GM21423 (cell line): ENCODE measurements around the gene RAC2.

ENCODE experiments used
- ATAC-seq: cut with Tn5 transposase; IDR thresholded peaks from one replicate; pipeline ENCODE4 v1.9.1; 2021; ENCODE audit warnings: mild to moderate bottlenecking, moderate library complexity; ENCODE audit not compliant: unreplicated experiment

Gene RAC2

DNA sequence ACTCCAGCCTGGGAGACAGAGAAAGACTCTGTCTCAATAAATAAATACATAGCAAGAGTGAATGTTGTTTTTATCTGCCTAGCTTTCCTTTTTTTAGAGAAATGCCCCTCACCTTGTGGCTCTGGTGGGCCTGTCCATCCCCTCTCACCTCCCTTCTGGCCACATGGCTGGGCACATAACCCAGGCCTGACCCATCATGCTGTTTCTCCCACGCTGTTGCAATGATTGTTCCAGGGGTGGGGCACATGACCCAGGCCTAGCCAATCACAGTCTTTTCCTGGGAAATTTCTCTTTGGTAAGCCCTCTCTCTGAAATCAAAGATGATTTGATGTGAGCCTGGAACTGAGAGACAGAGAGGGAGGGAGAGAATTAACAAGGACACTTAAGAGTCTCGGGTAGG, 32.7 kb upstream of the RAC2 start:
- ATAC-seq, result no peak

DNA sequence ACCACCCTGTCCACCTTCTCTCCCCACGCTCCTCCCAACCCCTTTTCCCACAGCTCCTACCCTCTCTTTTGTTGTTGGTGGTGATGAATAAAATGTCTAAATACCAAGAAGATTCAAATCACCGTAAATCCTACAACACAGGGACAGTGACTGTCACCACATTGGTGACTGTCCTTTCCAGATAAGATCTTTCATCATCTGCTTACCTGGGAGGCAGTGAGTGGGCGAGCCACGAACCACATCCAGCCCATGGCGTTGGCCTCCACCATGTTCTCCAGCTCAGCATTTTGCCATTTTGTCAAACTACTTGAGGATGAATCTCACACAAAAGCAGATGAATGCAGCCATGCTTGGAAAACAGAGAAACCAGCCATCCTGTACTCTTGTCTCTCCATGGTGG, 31.6 kb upstream of the RAC2 start:
- ATAC-seq, result no peak

DNA sequence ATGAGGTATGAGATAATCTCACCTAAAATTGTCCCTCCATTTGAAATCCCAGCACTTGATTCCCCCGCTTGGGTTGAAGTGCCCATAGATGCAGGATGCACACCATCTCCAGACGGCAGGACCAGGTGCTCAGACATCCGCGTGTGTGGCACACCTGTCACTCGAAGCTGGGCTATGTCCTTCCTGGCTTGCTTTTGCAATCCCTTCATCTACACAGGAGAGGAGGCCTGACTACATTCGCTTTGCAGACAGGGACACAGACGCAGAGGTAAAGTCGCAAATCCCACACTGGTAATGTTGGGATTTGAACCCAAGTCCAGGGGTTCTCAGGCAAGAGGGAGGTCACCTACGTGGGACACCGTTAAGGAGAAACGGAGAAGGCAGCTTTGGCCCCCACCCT, 31.1 kb upstream of the RAC2 start:
- no peak for ATAC-seq

DNA sequence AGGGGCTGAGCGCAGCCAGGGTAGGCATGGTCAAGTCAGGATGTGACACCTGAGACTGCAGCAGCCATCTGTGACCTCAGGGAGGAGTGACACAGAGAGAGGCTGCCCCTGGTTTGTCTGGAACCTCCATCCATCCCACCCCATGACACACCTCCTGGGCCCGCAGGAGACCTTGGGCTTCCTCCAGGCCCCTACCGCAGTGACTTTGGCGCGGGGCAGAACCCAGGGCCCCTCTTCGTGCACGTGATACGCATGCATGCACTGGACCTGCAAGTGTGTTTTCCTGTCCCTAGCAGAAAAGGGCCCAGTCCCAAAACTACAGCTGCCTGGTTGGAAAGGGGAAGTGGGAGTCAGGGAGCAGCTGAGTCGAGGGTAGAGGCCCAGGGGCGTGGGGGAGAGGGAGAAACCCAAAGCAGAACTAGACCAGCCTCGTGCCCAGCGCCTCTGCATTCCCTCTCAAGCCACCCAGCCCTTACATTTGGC, 30.4 kb upstream of the RAC2 start:
- ATAC-seq, result no peak

DNA sequence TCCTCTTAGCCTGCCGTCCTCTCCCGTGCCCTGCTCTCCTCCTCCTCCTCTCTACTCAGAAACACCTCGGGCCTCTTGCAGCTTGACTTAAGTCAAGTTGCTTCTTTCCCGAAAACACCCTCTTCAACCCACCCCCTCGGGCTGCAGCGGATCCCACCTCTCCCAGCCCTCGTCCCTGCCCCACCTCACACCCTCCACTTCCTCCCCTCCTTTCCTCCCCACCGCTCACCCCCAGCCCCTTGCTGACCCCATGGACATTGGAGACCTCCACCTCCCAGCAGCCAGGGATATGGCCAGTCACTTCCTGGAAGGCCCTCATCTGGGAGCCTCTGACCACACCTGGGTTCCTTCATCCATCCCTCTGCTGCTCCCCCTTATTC, 29.8 kb upstream of the RAC2 start:
- no peak for ATAC-seq

DNA sequence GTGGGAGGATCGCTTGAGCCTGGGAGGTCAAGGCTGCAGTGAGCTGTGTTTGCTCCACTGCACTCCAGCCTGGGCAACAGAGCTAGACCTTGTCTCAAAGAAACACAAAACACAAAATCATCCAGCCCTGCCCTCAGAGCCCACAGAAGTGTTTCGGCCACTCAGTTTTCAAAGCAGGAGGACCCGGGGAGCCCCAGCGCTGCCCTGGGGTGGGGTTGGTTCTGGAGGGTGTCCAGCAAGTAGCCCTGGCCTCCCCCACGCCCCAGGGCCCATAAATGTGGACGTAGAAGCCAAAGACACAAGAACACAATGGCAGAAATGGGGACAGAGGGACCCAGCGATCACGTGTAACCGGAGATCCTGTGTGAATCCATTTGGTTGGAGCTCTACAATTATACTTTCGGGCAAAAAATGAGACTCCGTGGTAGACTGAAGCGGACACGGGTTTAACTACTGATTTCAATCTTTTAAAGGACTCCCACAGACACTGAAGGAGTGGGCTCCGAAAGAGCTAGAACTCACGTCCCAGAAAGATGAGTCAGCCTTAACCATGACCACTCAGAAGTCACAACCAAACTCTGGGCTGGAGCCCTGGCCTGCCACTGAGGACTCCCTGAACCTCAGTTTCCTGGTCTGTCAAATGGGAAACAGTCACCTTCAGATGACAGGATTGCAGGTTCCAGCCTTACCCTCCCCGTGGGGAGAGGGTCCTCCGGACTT, 29.2 kb upstream of the RAC2 start:
- ATAC-seq, result no peak

DNA sequence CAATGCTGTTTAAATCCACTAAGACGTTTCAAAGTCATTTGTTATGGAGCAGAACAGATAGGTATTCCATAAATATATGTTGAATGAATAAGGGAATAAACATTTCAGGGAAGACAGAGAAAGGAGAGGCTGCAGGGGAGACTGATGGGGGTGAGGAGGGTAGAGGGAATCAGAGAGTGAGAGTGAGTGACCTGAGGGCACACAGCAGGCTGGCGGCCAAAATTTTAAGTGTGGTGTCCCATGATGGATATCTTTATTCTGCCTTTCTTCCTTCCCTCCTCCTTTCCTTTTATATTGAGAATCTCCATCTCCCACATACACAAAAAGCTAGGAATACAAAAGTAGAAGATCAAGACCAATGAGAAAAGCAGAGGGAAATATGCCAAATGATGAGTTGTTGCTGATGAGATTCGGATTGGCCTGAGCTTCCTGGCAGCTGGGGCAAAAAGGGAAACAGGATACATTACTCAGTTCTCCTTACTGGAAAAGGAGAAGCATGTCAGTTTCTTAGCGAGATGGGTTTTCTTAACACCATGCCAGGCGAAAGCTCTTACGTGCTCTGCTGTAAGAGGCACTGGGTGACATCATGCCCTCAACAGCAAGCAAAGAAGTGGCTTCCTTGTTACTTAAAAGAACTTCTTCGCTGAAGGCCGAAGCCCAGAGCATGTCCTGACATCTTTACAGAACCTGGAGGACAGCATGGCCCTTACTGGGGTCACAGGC, 27.0 kb upstream of the RAC2 start:
- no peak for ATAC-seq

DNA sequence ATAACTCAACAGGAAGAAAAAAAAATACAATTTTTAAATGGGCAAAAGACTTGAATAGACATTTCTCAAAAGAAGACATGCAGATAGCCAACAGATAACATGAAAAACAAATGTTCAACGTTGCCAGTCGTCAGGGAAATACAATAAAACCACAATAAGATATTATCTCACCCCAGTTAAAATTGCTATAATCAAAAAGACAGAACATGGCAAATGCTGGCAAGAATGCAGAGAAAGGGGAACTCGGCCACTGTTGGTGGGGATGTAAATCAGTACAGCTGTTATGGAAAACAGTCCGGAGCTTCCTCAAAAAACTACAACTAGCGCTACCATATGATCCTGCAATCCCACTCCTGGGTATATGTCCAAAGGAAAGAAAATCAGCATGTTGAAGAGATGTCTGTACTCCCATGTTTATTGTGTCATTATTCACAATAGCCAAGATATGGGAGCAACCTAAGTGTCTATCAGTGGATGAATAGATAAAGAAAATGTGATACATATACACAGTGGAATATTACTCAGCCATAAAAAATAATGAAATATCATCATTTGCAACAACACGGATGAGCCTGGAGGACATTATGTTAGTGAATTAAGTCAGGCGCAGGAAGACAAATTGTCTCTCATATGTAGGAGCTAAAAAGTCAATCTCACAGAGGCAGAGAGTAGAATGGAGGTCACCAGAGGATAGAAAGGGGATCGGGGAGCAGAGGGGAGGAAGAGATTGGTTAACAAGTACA, 26.0 kb upstream of the RAC2 start:
- ATAC-seq, result no peak

DNA sequence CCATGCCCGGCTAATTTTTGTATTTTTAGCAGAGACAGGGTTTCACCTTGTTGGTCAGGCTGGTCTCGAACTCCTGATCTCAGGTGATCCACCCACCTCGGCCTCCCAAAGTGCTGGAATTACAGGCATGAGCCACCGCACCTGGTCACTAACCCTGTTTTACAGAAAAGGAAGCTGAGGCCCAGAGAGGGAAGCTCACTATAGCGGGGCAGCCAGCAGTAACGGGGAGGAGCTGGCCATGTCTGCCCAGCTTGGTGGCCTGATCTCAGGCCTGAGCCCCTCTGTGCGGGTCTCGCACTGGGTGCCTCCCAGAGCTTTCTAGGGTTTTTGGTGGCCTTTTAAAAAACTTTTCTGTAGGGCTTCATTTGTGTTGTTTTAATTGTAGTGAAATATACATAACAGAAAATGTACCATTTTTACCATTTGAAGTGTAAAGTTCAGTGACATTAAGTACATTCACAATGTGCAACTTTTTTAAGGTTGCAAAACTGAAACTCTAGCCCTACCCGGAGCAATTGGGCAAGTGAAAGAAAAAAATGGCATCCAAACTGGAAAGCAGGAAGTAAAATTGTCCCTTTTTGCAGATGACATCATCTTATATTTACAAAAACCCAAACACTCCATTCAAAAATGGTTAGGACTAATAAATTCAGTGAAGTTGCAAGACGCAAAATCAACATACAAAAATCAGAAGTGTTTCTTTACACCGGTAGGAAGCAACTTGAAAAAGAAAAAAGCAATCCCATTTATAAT, 23.8 kb upstream of the RAC2 start:
- ATAC-seq, result no peak

DNA sequence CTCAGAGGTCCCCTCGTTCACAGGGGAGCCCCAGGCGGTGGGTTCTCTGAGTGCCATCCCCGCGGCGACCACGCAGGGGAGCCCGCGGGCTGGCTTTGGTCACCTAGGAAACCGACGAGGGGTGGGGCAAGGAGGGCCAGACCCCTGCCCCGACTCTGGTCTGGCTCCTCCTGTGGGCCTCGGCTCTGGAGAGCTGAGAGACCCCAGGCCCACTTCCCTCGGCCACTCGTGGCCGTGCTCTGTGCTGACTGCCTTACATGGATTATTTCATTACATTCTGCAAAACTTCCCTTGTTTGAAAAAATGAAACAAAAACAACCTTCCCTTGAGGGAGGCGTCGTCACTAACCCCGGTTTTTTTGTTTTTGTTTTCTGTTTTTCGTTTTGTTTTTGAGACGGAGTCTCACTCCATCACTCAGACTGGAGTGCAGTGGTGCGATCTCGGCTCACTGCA, 23.1 kb upstream of the RAC2 start:
- ATAC-seq, result peak; percentile 83

DNA sequence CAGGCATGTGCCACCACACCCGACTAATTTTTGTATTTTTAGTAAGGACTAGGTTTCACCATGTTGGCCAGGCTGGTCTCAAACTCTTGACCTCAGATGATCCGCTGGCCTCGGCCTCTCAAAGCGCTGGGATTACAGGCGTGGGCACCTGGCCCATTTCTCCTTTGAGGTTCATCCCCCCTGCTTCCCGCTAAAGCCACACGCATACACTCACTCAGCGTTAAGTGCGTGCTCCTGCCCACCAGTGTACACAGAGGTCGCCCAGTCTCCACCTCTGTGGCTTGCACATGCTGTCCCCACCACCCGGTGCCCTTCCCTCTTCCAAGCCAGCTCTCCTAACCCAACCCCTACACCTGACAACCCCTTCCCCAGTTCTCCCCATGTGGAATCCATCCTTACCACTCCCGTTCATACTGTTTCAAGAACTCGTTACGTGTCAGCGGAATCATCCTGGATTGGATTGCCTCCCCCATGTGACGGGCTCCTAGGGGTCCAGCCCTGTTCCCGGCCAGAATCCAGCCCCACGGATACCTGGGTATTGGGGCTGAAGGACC, 22.6 kb upstream of the RAC2 start:
- ATAC-seq, result no peak

DNA sequence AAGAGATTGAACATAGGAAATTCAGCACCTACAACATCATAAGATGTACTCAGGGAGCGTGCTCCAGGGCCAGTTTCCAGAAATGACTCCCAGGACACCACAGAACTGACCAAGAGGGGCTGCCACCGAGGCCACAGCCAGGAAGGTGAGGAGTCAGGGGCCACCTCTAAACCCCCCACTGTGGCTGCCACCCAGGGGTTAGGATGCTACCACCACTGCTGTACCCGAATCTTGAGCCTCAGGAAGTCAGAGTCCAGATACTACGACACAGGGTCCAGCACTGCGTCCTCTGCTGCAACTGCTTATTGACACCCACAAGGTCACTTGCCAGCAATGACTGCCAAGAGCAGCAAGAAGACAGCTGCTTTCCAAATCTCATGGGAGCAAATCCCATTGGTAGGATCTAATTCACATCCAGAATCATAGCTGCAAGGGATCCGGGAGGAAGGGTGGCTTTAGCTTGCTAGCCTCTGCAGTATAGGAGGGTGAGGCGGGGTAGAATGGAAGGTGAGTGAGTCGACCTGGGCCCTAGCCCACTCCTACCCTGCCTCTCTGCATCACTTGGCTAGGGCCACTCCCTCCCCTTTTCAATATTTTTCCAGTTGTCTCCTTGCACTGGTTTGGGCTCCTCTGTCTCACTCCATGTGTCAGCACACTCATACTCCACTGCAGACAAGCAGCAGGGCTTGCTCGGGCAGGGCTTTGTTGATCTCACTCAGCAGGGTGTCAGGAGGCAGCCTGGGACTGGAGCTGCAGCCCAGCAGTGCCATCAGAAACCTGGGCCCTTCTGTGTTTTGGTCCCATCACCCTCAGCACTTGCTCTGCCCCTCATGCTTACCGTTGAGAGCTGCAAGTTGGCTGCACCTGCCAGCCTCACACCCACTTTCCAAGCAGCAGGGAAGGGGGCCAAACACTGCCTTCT, 20.2 kb upstream of the RAC2 start:
- ATAC-seq, result no peak

DNA sequence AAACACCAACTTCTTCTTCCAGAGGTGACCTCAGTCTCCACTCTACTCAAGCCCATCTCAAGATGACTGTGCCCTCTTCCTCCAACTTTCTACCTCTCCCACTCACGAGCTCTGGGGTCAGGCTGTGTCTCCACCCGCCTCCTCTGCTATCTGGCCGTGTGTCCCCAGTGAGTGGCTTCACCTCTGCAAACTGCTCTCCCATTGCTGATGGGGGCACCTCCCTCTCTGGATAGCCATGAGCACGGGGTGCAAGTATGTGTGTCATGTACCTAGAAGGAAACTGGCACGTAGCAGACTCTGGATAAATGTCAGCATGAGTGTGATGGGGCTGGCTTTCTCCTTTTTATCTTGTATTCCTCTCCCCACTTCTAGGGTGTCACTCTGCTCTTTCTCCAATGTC, 18.3 kb upstream of the RAC2 start:
- no peak for ATAC-seq

DNA sequence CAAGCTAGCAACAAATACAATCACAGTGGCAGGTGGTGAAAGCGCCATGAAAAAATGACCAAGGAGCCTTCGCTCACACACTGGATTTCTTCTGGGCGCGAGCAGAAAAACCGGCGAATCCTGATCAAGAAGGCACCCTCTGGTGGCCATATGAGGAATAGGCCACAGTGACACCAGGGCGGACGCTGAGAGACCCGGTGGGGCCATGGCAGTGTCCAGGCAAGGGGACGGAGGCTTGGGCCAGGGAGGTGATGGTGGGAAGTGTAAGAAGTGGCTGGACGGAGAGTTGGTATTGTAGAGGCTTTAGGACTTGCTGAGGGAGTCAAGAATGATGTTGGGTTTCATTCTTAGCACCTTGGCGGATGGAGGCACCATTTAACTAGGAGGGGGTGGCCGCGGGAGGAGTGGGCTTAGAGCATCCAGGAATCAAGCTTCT, 16.9 kb upstream of the RAC2 start:
- ATAC-seq, result no peak

DNA sequence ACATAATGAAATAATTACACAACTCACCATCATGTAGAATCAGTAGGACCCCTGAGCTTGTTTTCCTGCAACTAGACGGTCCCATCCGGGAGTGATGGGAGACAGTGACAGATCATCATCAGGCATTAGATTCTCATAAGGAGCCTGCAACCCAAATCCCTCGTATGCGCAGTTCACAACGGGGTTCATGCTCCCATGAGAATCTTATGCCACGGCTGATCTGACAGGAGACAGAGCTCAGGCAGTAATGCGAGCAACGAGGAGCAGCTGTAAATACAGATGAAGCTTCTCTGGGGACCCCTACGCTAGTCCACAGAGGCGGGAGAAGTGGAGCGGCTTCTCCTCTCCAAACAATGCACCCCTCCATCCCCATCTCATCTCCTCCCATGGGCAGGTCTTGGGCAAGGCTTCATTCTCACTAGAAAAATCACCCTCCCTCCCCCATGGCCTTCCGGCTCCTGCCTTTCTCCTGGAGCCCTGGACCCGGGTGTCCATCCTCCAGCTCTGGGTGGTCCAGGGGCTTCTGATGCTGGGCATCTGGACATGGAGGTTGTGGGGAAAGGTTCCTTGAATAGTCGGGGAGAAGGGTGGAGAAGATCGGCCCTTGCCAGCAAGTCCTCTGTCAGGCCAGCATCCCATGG, 16.2 kb upstream of the RAC2 start:
- no peak for ATAC-seq

DNA sequence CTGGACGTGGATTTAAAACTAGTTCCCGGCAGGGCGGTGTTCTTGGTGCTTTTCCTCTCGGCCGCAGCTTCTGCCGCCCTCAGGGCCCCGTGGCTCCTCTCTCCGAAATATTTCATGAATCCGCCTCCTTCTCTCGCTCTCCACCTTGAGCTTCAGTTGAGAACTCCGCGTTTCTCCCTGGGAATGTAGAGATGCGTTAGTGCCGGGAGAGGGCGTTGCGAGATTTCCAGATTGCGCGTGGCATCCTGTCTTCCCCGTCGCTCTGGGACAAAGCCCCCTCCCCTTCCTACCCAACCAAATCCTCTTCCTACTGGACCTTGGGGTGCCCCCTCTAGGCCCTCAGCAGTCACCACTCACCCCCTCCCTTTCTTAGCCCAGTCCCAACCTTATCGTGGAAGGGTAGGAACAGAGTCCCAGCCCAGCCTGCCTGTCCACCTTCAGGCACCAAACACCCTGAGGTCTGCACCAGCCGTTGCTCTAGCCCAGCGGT, 15.5 kb upstream of the RAC2 start:
- no peak for ATAC-seq

DNA sequence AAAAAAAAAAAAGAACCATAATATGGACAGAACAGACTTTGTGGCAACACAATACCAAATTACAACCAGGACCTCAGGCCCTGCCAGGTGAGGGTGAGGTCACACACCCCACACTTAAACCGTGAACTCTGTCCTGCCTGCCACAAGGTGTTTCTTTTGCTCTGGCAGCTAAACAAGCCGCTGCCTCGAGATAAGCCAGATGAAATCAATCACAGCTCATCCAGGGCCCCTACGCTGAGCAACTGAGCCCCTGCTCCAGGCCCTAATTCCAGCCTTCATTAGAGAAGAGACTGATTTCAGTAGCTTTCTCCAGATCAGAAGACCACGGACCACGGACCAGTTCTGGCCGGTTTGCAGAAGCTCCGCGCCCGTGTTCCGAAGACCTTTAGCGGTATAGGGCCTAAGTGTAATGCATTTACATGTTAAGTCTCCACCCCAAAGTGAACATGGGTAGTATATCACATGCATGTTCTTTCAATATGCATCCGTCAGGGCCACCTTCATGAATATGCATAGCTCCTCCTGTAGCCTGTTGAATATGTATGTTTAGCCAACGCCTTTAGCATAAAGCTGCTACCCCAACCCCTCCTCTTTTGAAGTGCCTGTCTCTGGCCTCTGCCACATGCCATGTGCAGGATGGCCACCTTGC, 14.8 kb upstream of the RAC2 start:
- ATAC-seq, result no peak

DNA sequence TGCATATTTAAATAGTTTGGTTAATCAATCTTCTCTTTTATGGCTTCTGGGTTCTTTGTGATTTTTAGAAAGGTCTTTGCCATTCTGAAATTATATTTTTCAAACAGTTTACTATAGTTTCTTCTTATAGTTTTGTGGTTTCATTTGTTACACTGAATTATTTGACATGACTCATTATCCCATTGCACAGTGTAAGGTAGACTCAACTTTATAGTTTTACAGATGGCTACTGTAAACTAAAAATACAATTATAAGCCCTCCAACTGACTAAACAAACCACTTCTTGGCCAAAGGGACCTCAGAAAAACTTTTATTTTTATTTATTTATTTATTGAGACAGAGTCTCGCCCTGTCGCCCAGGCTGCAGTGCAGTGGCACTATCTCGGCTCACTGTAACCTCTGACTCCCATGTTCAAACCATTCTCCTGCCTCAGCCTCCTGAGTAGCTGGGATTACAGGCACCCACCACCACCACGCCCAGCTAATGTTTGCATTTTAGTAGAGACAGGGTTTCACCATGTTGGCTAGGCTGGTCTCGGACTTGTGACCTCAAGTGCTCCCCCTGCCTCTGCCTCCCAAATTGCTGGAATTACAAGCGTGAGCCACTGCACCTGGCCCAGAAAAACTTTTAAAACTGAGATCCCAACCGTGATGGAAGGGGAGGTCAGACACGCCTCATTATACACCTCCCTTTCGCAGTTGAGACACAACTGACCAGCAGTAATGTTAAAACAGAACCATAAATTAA, 14.1 kb upstream of the RAC2 start:
- no peak for ATAC-seq
